Measurements from ENCODE around the gene BPIFB2.
A peak's percentile ranks its signal among the peaks of the same experiment; 100 is the strongest.

BPIFB2 gene

DNA sequence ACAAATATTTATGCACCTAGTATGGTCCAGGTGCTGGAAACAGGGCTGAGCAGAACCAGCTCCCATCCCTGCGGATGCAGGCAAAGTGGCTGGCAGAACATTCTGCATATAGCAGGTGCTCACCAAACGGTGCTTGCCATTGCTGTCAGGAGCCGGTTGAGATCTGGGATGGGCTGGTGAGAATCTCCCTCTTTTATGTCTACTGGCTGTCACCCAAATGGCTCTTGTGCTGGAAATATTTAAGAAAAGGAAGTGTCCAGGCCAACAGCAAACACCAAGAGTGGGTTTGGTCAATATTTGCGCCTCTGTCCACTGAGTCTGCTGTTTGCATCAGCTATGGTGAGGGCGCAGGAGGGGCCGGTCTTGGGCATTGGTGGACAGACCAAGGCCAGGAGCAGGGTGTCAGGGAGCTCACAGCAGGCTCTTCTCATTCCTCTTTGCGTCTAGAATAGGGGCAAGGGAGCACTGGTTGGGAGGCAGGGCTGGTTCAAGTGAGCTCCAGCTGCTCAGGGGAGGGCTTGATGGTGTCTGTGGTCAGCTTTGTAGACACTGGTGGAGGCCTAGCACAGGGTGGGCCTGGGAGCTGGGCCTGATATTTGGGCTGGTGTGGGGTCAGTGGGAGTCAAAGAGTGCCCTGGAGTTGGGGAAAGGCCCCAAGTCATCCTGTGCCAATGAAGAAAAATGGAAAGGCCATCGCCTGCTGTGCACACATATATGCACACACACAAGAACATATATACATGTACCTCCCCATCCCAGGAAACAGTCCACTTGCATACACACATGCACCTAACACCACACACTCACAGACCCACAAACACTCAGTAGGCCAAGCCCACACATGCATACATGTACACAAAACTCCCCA lies 1.4 kb upstream of the BPIFB2 start:
- FAIRE-seq (no peak), DNase-seq (ENCODE audit: low spot score) (no peak)

- FAIRE-seq (no peak), DNase-seq (ENCODE audit: low spot score) (no peak)
Measured at GRCh38 chr20:33006776-33007375, 628 bp upstream of the BPIFB2 start.

GRCh38 chr20:33008336-33009213 lies 1.1 kb downstream of the BPIFB2 start:
- no peak for DNase-seq (ENCODE audit: low spot score)
- peak; percentile 61 for FAIRE-seq

DNA sequence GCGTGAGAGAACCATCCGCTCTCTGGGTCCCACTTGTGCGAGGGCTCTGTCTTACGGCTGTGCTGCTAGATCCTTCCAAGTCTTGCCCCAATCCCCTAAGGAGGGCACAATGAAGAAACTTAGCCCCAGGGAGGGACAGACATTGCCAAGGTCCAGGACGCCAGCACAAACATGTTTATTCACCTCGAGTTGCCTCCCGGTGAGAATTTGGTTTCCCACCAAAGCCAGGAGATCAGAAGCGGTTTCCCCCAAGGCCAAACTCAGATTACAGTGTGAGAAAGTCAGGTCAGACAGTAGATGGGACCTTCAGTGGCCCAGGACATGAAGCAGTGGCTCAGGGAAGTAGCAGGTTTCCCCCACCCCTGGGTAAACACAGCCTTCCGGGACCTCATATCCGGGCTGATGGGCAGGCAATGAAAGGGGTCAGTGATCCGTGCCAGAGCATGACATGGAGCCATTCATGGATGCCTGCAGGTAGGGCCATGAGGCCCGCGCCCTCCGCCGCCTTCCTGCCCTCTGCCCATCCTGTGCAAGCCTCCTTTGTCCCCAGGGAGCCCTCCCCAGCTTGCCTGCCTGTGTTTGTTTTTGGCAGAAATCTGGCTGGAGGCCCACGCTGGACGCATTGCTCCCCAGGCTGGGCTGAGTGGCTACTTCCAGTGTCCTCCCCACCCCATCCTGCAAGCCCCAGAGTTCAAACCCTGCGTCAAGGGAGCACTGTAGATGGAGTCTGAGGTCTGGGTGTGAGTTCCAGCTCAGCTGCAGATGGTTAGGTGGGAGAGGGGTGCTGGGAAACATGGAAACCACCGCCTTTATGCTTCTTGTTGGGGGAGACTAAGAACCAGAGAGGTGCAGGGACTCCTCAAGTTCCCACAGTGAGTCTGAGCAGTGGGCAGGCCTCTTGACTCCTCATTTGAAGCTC lies 2.0 kb downstream of the BPIFB2 start:
- no peak for DNase-seq (ENCODE audit: low spot score)
- no peak for FAIRE-seq

- DNase-seq (ENCODE audit: low spot score) (no peak), FAIRE-seq (no peak)
Measured at GRCh38 chr20:33010133-33010504, 2.6 kb downstream of the BPIFB2 start.

- no peak for FAIRE-seq
- DNase-seq (ENCODE audit: low spot score): no peak
Measured at GRCh38 chr20:33010674-33011449, 3.4 kb downstream of the BPIFB2 start.

- no peak for FAIRE-seq
- DNase-seq (ENCODE audit: low spot score): no peak
Measured at GRCh38 chr20:33012327-33013189, 5.1 kb downstream of the BPIFB2 start.

DNA sequence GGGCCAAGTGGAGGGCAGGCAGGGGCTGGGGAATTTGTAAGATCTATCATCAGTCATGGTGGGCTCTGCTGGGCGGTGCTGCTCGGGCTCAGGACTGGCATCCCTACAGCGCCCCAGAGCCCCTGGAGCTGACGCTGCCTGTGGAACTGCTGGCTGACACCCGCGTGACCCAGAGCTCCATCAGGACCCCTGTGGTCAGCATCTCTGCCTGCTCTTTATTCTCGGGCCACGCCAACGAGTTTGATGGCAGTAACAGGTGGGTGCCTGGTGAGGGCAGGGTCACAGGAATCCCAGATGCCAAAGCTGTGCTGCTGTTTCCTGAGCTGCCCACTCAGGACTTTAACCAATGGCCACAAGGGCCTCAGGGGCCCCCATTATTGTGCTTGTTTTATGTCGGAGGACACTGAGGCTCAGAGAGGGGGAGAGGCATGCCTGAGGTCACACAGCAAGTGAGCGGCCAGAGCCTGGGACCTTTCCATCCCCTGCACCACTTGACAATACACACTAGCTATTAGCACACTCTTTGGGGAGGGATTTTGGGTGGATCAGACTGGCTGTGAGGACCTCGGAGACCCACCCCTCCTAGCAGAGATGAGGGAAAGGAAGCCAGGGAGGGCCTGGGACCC lies 6.3 kb downstream of the BPIFB2 start:
- FAIRE-seq (no peak), DNase-seq (ENCODE audit: low spot score) (no peak)

DNA sequence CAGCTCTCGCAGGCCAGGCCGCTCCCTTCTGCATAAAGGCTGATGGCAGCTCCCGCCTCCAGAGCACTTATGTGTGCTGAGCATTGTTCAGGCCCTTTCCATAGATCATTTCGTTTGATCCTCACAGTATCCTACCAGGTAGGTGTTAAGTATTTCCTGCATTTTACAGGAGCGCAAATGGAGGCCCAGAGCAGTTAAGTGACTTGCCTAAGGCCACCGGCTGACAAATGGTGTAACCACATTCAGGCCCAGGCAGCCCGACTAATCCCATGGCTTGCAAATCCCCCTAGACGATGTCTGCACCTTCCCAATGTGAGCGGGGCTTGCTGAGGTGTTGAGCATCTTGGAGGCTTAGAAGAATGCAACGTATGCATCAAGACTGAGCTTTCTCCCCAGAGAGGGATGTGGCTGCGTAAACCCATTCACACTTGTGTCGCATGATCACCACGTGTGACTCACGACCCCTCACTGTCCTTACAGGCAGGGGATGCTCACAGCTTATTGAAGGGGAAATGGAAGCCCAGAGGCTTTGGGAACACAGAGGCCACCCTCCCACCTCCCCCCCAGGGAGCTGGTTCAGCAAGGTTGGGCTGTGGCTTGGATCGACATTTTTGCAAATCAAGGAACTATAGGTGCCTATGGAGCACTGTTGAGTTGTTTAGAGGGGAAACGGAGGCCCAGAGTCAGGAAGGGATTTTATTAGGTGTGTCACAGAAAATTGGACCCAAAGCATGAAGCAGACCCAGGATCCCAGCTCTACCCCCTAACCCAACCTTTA lies 7.0 kb downstream of the BPIFB2 start:
- FAIRE-seq: no peak

DNA sequence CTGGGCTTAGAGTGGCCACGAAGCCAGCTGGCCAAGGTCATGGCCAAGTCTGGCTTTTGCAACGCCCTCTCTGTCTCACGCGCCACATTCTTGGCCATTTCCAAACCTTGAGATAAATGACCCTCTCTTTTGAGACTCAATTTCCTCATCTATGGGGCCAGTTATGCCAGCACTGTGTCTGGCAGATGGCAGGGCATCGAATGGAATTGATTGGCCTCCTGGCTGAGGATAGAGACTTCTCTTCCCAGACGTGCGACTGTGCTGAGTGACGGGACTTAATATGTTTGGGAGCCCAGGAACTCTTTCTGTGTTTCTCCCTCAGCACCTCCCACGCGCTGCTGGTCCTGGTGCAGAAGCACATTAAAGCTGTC lies 7.6 kb downstream of the BPIFB2 start:
- FAIRE-seq (no peak), DNase-seq (ENCODE audit: low spot score) (no peak)

More for the DNA sequence above, 7.0 kb downstream of the BPIFB2 start:
- DNase-seq (ENCODE audit: low spot score): no peak

GRCh38 chr20:33015700-33016580 lies 8.4 kb downstream of the BPIFB2 start:
- no peak for FAIRE-seq
- DNase-seq (ENCODE audit: low spot score): no peak

GRCh38 chr20:33016581-33017109 lies 9.1 kb downstream of the BPIFB2 start:
- FAIRE-seq (no peak), DNase-seq (ENCODE audit: low spot score) (no peak)

- peak; percentile 5 for FAIRE-seq
- DNase-seq (ENCODE audit: low spot score): no peak
Measured at GRCh38 chr20:33017542-33017941, 10.0 kb downstream of the BPIFB2 start.

DNA sequence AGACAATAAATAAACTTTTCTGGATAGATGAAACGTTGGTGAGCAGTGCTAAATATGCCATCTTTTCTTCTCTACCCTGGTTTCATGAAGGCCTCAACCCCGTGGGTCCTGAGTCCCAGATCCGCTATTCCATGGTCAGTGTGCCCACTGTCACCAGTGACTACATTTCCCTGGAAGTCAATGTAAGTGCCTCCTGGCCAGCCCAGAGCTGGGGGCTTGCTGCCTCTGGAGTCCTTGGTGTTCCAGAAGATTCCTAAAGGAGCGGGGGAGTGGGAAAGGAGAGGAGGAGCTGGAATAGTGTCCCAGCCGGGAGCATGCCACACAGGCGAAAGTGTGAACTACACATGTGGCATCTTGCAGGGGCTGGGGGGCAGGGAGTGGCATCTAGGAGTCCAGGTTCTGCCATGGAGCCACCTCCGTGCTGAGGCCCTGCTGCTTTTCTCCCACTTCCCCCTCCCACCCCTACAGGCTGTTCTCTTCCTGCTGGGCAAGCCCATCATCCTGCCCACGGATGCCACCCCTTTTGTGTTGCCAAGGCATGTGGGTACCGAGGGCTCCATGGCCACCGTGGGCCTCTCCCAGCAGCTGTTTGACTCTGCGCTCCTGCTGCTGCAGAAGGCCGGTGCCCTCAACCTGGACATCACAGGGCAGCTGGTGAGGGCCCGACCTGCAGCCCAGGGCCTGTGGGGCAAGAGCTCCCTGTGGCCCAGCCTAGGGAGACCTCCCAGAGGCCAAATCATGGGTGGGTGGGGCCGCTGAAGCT lies 10.8 kb downstream of the BPIFB2 start:
- FAIRE-seq (no peak), DNase-seq (ENCODE audit: low spot score) (no peak)

DNA sequence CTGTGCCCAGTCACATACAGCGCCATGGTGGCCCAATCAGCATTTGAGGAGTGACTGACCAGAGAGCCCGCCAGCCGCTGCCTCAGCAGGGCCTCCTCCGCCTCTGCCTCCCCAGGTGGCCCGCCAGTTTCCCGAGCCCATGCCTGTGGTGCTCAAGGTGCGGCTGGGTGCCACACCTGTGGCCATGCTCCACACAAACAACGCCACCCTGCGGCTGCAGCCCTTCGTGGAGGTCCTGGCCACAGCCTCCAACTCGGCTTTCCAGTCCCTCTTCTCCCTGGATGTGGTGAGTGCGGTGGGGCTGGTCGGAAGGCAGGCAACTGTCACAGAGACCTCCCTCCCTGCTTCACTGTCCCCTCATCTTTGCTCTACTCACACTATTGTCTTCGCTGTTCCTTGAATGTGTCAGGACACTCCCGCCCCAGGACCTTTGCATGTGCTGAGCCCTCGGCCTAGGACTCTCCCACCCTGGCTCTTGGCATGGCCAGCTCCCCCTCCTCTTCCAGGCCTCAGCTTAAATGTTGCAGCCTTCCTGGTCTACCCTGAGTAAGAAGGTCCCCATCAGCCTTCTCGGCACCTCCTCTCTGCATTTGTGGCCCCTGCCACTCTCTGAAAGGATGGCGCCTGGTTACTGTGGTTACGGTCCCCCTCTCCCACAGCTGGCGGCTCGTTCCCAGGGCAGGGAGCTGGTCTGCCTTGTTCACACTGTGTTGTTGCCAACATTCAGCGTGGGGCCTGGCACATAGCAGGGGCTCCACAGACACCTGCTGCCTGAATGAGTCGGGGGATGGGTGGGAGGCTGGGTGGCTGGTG lies 12.2 kb downstream of the BPIFB2 start:
- no peak for FAIRE-seq
- DNase-seq (ENCODE audit: low spot score): no peak
